Middle frontal gyrus (tissue), 1 donor: Measurements from ENCODE around the gene SCUBE2.
"Not testable (repeated sequence)": the region's sequence is repeated elsewhere in the genome, so short reads cannot be mapped to it uniquely, and the experiment has no call there.

ENCODE experiments used
- DNase-seq: peaks from one replicate; pipeline ENCODE4 v3.0.0-alpha.2; 2015; ENCODE audit warnings: low spot score; ENCODE audit errors: extremely low spot score

Gene SCUBE2

GRCh38 chr11:9013373-9013772, 78.0 kb downstream of the SCUBE2 start:
- no peak for DNase-seq

GRCh38 chr11:9009538-9009937, 81.9 kb downstream of the SCUBE2 start:
- not testable (repeated sequence) for DNase-seq

GRCh38 chr11:9008661-9009060, 82.7 kb downstream of the SCUBE2 start:
- DNase-seq, result no peak

- DNase-seq, result no peak
Measured at GRCh38 chr11:9008011-9008550, 83.3 kb downstream of the SCUBE2 start.

- DNase-seq, result no peak
Measured at GRCh38 chr11:9005087-9005486, 86.3 kb downstream of the SCUBE2 start.

- no peak for DNase-seq
Measured at GRCh38 chr11:9004183-9004926, 87.0 kb downstream of the SCUBE2 start.

- peak; percentile 19 for DNase-seq
Measured at GRCh38 chr11:9003573-9004182, 87.7 kb downstream of the SCUBE2 start, which contains the start of gene NRIP3. NRIP3 (minus strand) TSS chr11:9004001; CDS start chr11:9003935, 66 bp downstream.

- DNase-seq, result no peak
Measured at GRCh38 chr11:9002920-9003572, 88.4 kb downstream of the SCUBE2 start.

- DNase-seq, result no peak
Measured at GRCh38 chr11:9001736-9002135, 89.7 kb downstream of the SCUBE2 start.

GRCh38 chr11:8998017-8998416, 93.4 kb downstream of the SCUBE2 start:
- DNase-seq, result no peak

GRCh38 chr11:8997451-8997850, 93.9 kb downstream of the SCUBE2 start:
- no peak for DNase-seq

GRCh38 chr11:8989453-8989852, 101.9 kb downstream of the SCUBE2 start:
- no peak for DNase-seq

- no peak for DNase-seq
Measured at GRCh38 chr11:8988329-8989234, 102.8 kb downstream of the SCUBE2 start.

GRCh38 chr11:8987446-8987845, 104.0 kb downstream of the SCUBE2 start:
- no peak for DNase-seq

- not testable (repeated sequence) for DNase-seq
Measured at GRCh38 chr11:8986772-8987171, 104.6 kb downstream of the SCUBE2 start.

- DNase-seq, result no peak
Measured at GRCh38 chr11:8985462-8985861, 105.9 kb downstream of the SCUBE2 start.

- DNase-seq, result no peak
Measured at GRCh38 chr11:8983552-8983951, 107.8 kb downstream of the SCUBE2 start.

- no peak for DNase-seq
Measured at GRCh38 chr11:8980485-8980884, 110.9 kb downstream of the SCUBE2 start.

GRCh38 chr11:8979365-8979764, 112.0 kb downstream of the SCUBE2 start:
- not testable (repeated sequence) for DNase-seq

GRCh38 chr11:8973121-8973520, 118.3 kb downstream of the SCUBE2 start:
- DNase-seq, result no peak

- no peak for DNase-seq
Measured at GRCh38 chr11:8971924-8972316, 119.5 kb downstream of the SCUBE2 start.
